ENCODE results near the gene IGFL1. TPM values are rescaled to one million over a fixed set of nuclear protein-coding genes. Genes with fewer than 3 reads are reported as not detected.
"Not testable (repeated sequence)": the region's sequence is repeated elsewhere in the genome, so short reads cannot be mapped to it uniquely, and the experiment has no call there.

IGFL1 gene
- total RNA-seq, 1 donor from 2014 or later, result not detected

- Mint-ChIP-seq H3K4me1 (ENCODE audit: low read depth) (peaks cover 31% of the 10 kb centered on the region), H3K27me3 (no peaks in the 10 kb centered on the region), H3K36me3 (ENCODE audit: insufficient read depth) (no peaks in the 10 kb centered on the region), H3K4me3 (ENCODE audit: low read depth) (peak overlapping the region; percentile 8), H3K27ac (peak overlapping the region; percentile 68), H3K9me3 (ENCODE audit: low read depth) (no peaks in the 10 kb centered on the region)
- DNase-seq (ENCODE audit: low spot score, unreplicated experiment), result no peak
- TF ChIP-seq CTCF (IDR thresholded peaks at IDR 0.05; ENCODE audit: unreplicated experiment), result no peak
Measured at GRCh38 chr19:46270521-46271256, 41.1 kb downstream of the IGFL1 start.

GRCh38 chr19:46271481-46272197, 42.1 kb downstream of the IGFL1 start:
- Mint-ChIP-seq H3K4me3 (ENCODE audit: low read depth) (no peak overlapping the region), H3K27ac (no peak overlapping the region), H3K36me3 (ENCODE audit: insufficient read depth) (no peaks in the 10 kb centered on the region)

GRCh38 chr19:46273931-46274330, 44.4 kb downstream of the IGFL1 start:
- peaks cover 19% of the 10 kb centered on the region for H3K27me3 Mint-ChIP-seq
- not testable (repeated sequence) for H3K27ac Mint-ChIP-seq; H3K4me3 Mint-ChIP-seq (ENCODE audit: low read depth); H3K36me3 Mint-ChIP-seq (ENCODE audit: insufficient read depth); H3K9me3 Mint-ChIP-seq (ENCODE audit: low read depth); DNase-seq (ENCODE audit: low spot score, unreplicated experiment)
- peaks cover 29% of the 10 kb centered on the region for H3K4me1 Mint-ChIP-seq (ENCODE audit: low read depth)

More at GRCh38 chr19:46271481-46272197, 42.1 kb downstream of the IGFL1 start:
- TF ChIP-seq CTCF (IDR thresholded peaks at IDR 0.05; ENCODE audit: unreplicated experiment), result no peak
- H3K4me1 Mint-ChIP-seq (ENCODE audit: low read depth), result peaks cover 31% of the 10 kb centered on the region
- no peaks in the 10 kb centered on the region for H3K27me3 Mint-ChIP-seq
- H3K9me3 Mint-ChIP-seq (ENCODE audit: low read depth), result no peaks in the 10 kb centered on the region
- no peak for DNase-seq (ENCODE audit: low spot score, unreplicated experiment)

GRCh38 chr19:46279177-46279576, 49.6 kb downstream of the IGFL1 start:
- no peaks in the 10 kb centered on the region for H3K36me3 Mint-ChIP-seq (ENCODE audit: insufficient read depth)
- no peak overlapping the region for H3K27ac Mint-ChIP-seq
- no peak overlapping the region for H3K4me3 Mint-ChIP-seq (ENCODE audit: low read depth)
- H3K4me1 Mint-ChIP-seq (ENCODE audit: low read depth), result peaks cover 2% of the 10 kb centered on the region
- H3K27me3 Mint-ChIP-seq, result peaks cover 25% of the 10 kb centered on the region
- H3K9me3 Mint-ChIP-seq (ENCODE audit: low read depth), result no peaks in the 10 kb centered on the region
- no peak for DNase-seq (ENCODE audit: low spot score, unreplicated experiment)
- no peak for TF ChIP-seq CTCF (IDR thresholded peaks at IDR 0.05; ENCODE audit: unreplicated experiment)

Other genes starting within 250 kb of the IGFL1 start
- gene CCDC61, start 234.3 kb upstream of the IGFL1 start, total RNA-seq, result 22.2 and 23.2 TPM in 2 replicates
- not detected in 2 replicates for gene PGLYRP1, start 206.7 kb upstream of the IGFL1 start, total RNA-seq
- 0.84 and 1.2 TPM in 2 replicates for gene IGFL4, start 188.7 kb upstream of the IGFL1 start, total RNA-seq
- gene IGFL3, start 105.1 kb upstream of the IGFL1 start, total RNA-seq, result not detected in 2 replicates
- gene IGFL2, start 81.5 kb upstream of the IGFL1 start, total RNA-seq, result not detected in 2 replicates
- 31.1 and 37.6 TPM in 2 replicates for gene HIF3A, start 67.3 kb downstream of the IGFL1 start, total RNA-seq
- 97.8 and 102 TPM in 2 replicates for gene PPP5C, start 117.3 kb downstream of the IGFL1 start, total RNA-seq
- gene CCDC8, start 183.8 kb downstream of the IGFL1 start, total RNA-seq, result 31.6 and 33.8 TPM in 2 replicates
- gene PNMA8C, start 199.2 kb downstream of the IGFL1 start, total RNA-seq, result 0.19 and 0.36 TPM in 2 replicates
- gene PNMA8A, start 241.8 kb downstream of the IGFL1 start, total RNA-seq, result 27.5 and 28.1 TPM in 2 replicates

Measured in progenitor cell of endocrine pancreas (in vitro differentiated cells).